Parathyroid adenoma (tissue), 2 donors: ENCODE measurements around the gene MAGI2.

Experiments
- H2AFZ ChIP-seq: fragments of 300-600 bp; sonication (generic); one replicate; pipeline ENCODE4 v1.7.0; 2017; ENCODE audit warnings: antibody characterized with exemption, mild to moderate bottlenecking
- H3K27ac ChIP-seq: fragments of 300-600 bp; sonication (generic); one replicate; pipeline ENCODE4 v1.7.0; 2017
- H3K27me3 ChIP-seq: fragments of 300-600 bp; sonication (generic); one replicate; pipeline ENCODE4 v1.7.0; 2017; ENCODE audit warnings: low read length; ENCODE audit not compliant: control insufficient read depth, insufficient read depth
- H3K36me3 ChIP-seq: fragments of 300-600 bp; sonication (generic); one replicate; pipeline ENCODE4 v1.7.0; 2017; ENCODE audit warnings: low read length; ENCODE audit not compliant: control insufficient read depth, insufficient read depth
- H3K4me1 ChIP-seq: fragments of 300-600 bp; sonication (generic); one replicate; pipeline ENCODE4 v1.7.0; 2017; ENCODE audit warnings: control low read depth
- H3K4me2 ChIP-seq: fragments of 300-600 bp; sonication (generic); one replicate; pipeline ENCODE4 v1.7.0; 2017; ENCODE audit warnings: low read length
- H3K4me3 ChIP-seq: fragments of 300-600 bp; sonication (generic); one replicate; pipeline ENCODE4 v1.7.0; 2017; ENCODE audit warnings: low read depth, low read length
- H3K79me2 ChIP-seq: fragments of 300-600 bp; sonication (generic); one replicate; pipeline ENCODE4 v1.7.0; 2017; ENCODE audit warnings: control low read depth
- H3K9ac ChIP-seq: fragments of 300-600 bp; sonication (generic); one replicate; pipeline ENCODE4 v1.7.0; 2017; ENCODE audit warnings: mild to moderate bottlenecking
- H3K9me3 ChIP-seq: fragments of 300-600 bp; sonication (generic); one replicate; pipeline ENCODE4 v1.7.0; 2017; ENCODE audit warnings: low read length; ENCODE audit not compliant: control insufficient read depth
- TF ChIP-seq, protein P1 (sequence below): fragments of 300-600 bp; sonication (generic); IDR thresholded peaks from one replicate; pipeline ENCODE4 v1.7.0; 2017; ENCODE audit warnings: antibody characterized with exemption, mild to moderate bottlenecking
- donor health status: primary hyperparathyroidism.

Gene MAGI2

DNA sequence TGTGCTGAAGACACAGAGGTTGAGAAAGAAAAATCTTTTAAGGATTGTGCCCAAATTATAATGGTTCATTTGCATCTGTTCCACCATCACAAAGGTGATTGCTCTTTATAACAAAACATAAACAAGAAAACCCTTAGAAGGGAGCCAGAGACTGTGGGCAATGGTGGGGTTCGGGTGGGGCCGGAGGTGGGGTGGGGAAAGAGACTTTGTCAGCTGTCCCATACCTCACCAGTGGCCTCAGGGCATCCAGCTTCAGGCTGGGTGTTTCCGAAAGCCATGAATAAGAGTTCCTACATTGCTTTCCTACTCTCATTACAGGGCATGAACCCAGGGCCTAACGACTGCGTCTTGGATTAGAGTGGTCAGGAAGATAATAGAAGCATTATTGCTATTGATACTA lies 1427.0 kb downstream of the MAGI2 start:
- Histone ChIP-seq H3K9ac (no peak overlapping the region), H3K79me2 (no peaks in the 10 kb centered on the region), H3K27ac (no peak overlapping the region), H2AFZ (no peak overlapping the region), H3K36me3 (no peaks in the 10 kb centered on the region), H3K27me3 (no peaks in the 10 kb centered on the region), H3K4me3 (no peak overlapping the region), H3K4me1 (no peaks in the 10 kb centered on the region), H3K4me2 (no peak overlapping the region), H3K9me3 (no peaks in the 10 kb centered on the region)
- TF ChIP-seq, protein P1, sequence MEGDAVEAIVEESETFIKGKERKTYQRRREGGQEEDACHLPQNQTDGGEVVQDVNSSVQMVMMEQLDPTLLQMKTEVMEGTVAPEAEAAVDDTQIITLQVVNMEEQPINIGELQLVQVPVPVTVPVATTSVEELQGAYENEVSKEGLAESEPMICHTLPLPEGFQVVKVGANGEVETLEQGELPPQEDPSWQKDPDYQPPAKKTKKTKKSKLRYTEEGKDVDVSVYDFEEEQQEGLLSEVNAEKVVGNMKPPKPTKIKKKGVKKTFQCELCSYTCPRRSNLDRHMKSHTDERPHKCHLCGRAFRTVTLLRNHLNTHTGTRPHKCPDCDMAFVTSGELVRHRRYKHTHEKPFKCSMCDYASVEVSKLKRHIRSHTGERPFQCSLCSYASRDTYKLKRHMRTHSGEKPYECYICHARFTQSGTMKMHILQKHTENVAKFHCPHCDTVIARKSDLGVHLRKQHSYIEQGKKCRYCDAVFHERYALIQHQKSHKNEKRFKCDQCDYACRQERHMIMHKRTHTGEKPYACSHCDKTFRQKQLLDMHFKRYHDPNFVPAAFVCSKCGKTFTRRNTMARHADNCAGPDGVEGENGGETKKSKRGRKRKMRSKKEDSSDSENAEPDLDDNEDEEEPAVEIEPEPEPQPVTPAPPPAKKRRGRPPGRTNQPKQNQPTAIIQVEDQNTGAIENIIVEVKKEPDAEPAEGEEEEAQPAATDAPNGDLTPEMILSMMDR, result no peak

DNA sequence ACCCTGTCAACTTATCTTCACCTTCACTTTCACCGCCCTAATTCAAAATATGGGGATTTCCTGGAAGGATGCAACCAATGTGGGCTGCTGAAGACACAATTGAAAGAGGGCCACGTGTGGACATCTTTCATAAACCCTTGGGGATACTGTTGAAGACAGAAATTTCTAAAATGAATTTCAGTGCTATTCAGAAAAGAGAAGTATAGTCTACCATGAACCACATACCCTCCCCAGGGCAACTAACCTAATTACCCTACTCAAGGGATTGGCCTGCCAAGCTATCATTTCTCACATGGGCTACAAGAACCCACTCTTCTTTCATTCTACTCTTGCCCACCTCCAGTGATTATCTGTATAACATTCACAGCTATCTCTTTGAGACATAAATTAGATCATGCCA lies 1428.9 kb downstream of the MAGI2 start:
- no peaks in the 10 kb centered on the region for H3K36me3 ChIP-seq
- no peak overlapping the region for H2AFZ ChIP-seq
- H3K4me3 ChIP-seq, result no peak overlapping the region
- H3K27ac ChIP-seq, result no peak overlapping the region
- no peak overlapping the region for H3K9ac ChIP-seq
- no peaks in the 10 kb centered on the region for H3K9me3 ChIP-seq
- no peaks in the 10 kb centered on the region for H3K79me2 ChIP-seq
- no peaks in the 10 kb centered on the region for H3K27me3 ChIP-seq
- H3K4me1 ChIP-seq, result no peaks in the 10 kb centered on the region
- TF ChIP-seq, protein P1, result no peak
- no peak overlapping the region for H3K4me2 ChIP-seq

DNA sequence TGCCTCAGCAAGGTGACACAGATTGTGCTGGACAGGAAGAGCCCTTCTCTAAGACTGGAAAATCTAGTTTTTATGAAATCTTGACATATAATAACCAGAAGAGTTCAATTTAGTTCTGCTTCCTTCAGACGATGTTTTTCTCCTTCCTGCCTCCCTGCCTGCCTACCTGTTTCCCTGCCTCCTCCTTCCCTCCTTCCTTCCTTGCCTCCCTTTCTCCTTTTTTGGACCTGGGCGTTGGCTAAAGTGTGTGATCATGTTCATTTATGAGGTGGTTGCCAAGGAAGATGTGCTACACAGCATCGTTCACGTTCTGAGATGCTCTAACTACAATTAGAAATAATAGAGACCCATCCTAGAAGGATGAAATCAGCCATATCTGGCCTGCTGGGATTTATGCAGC lies 1430.3 kb downstream of the MAGI2 start:
- Histone ChIP-seq H3K9ac (no peak overlapping the region), H3K27me3 (no peaks in the 10 kb centered on the region), H3K79me2 (no peaks in the 10 kb centered on the region), H3K36me3 (no peaks in the 10 kb centered on the region), H3K4me1 (no peaks in the 10 kb centered on the region), H3K27ac (no peak overlapping the region), H3K4me3 (no peak overlapping the region), H2AFZ (no peak overlapping the region), H3K4me2 (no peak overlapping the region), H3K9me3 (no peaks in the 10 kb centered on the region)
- TF ChIP-seq, protein P1, result no peak

DNA sequence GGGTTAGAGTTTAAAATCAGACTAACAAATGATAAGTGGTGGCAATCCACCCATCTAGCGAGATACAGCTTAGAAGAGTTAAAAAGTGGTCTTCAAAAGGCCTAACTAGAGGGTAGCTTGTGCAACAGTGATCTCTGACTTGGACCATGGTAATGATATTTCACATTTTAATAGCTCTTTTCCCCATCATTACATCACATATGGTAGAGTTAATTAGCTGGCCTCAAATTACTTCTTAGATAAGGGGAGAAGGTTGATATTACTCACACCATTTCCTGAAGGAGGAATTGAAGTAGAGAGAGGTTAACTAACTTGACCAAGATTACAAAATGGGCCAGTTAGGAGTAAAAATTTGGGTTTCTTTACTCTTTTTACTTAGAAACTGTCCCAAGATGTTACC lies 1431.3 kb downstream of the MAGI2 start:
- TF ChIP-seq, protein P1, result no peak

DNA sequence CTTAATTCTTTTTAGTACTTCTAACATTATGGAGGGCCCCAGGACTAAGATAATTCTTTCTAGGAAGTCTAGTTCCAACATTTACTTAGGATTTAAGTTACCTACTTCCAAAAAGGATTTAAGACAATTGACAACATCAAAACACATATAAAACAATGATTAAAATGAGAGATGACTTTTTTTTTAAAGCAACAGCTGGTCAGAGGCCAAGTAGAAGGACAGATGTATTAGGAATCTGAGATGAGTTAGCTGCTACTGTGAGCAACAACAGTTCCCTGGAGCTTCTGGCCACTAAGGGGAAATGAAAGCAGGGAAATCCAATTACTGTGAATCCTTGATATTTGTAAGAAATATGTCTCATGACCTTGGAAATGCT lies 1432.6 kb downstream of the MAGI2 start:
- Histone ChIP-seq H2AFZ (peak overlapping the region; percentile 6), H3K4me2 (no peak overlapping the region), H3K9me3 (no peaks in the 10 kb centered on the region), H3K27me3 (no peaks in the 10 kb centered on the region), H3K36me3 (no peaks in the 10 kb centered on the region), H3K9ac (no peak overlapping the region), H3K4me1 (peaks cover 5% of the 10 kb centered on the region), H3K79me2 (no peaks in the 10 kb centered on the region), H3K27ac (peak overlapping the region; percentile 93), H3K4me3 (no peak overlapping the region)
- TF ChIP-seq, protein P1, result no peak

More for the DNA sequence above, 1431.3 kb downstream of the MAGI2 start:
- Histone ChIP-seq H3K4me2 (no peak overlapping the region), H3K4me1 (no peaks in the 10 kb centered on the region), H2AFZ (no peak overlapping the region), H3K9ac (no peak overlapping the region), H3K4me3 (no peak overlapping the region), H3K27ac (no peak overlapping the region), H3K27me3 (no peaks in the 10 kb centered on the region), H3K36me3 (no peaks in the 10 kb centered on the region), H3K79me2 (no peaks in the 10 kb centered on the region), H3K9me3 (no peaks in the 10 kb centered on the region)
